NB4 (cell line): ENCODE results near the gene RPL10A.

Experiments
- CTCF ChIP-seq: IDR thresholded peaks from one replicate; pipeline ENCODE4 v1.5.1; 2012; ENCODE audit warnings: low read depth, low read length
- MYC ChIP-seq: IDR thresholded peaks from 2 replicates; pipeline ENCODE4 v1.6.1; 2011; ENCODE audit warnings: low read depth, low read length
- POLR2A ChIP-seq: IDR thresholded peaks from 2 replicates; pipeline ENCODE4 v1.6.1; 2011; ENCODE audit warnings: mild to moderate bottlenecking; ENCODE audit not compliant: insufficient read length; ENCODE audit errors: extremely low read depth
- TF ChIP-seq, protein P1 (sequence below): IDR thresholded peaks from 2 replicates; pipeline ENCODE4 v1.6.1; 2011; ENCODE audit warnings: low read depth, low read length

DNA sequence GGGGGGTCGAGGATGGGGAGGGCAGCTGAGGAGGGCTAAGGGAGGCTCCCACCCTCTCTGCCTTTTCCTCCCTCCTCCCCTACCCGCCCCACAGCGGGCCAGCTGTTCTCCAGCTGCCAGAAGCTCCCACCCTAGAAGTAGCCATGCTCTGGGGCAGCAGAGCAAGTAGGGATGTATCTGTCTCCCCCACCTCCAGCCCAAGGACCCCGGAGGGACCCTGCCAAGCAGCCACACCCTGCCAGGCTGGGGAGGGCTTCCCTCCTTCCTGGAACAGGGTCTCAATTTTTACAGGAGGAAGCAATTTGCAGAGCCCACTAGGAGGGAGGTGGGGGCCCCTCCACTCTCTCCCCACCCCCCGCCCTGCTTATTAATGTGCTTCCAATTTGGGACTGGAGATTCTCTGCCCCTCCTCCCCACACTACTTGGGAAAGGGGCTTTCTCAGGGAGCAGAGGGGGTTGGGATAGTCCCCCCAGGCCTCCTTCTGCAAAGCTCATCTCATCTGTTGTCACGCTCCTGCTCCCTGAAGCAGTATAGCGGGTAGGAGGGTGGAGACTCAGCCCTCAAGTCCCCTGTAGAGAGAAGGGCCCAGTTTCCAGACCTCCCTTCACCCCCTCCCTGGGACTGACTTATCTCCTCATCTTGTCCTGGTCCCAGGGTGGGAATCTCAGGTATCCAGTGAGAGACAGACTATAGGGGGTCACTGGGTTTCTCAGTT is 24.2 kb downstream of the RPL10A start:
- TF ChIP-seq CTCF (no peak), POLR2A (no peak), MYC (no peak)
- TF ChIP-seq, protein P1, sequence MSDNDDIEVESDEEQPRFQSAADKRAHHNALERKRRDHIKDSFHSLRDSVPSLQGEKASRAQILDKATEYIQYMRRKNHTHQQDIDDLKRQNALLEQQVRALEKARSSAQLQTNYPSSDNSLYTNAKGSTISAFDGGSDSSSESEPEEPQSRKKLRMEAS = no peak
